AG08395 (cell line): ENCODE results near the gene UMAD1.

ENCODE experiments used
- DNase-seq: peaks from one replicate; pipeline ENCODE4 v3.0.0; 2012; ENCODE audit warnings: mixed read lengths, low spot score

Gene UMAD1

GRCh38 chr7:7922684-7923385 lies 282.3 kb downstream of the UMAD1 start:
- no peak for DNase-seq

DNA sequence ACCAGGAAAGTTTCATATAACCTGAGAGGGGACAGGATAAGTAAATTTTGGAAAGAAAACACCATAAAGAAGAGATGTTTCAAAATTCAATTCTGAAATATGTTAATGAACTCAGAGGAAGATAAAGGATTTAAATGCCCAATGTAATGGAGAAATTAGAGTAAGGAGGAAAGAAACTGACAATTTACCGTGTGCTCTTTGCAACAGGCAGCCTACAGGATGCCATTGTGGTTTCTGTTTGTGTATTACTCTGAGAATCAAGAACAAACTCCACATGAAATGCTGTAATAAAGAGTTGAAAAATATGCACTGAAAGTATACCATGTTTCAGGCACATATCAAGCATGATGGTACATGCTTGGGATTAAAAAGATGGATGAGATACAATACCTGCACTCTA lies 283.3 kb downstream of the UMAD1 start:
- DNase-seq, result no peak

GRCh38 chr7:7924303-7924702 lies 283.8 kb downstream of the UMAD1 start:
- no peak for DNase-seq
